ENCODE measurements around the gene SGSM1.

DNA sequence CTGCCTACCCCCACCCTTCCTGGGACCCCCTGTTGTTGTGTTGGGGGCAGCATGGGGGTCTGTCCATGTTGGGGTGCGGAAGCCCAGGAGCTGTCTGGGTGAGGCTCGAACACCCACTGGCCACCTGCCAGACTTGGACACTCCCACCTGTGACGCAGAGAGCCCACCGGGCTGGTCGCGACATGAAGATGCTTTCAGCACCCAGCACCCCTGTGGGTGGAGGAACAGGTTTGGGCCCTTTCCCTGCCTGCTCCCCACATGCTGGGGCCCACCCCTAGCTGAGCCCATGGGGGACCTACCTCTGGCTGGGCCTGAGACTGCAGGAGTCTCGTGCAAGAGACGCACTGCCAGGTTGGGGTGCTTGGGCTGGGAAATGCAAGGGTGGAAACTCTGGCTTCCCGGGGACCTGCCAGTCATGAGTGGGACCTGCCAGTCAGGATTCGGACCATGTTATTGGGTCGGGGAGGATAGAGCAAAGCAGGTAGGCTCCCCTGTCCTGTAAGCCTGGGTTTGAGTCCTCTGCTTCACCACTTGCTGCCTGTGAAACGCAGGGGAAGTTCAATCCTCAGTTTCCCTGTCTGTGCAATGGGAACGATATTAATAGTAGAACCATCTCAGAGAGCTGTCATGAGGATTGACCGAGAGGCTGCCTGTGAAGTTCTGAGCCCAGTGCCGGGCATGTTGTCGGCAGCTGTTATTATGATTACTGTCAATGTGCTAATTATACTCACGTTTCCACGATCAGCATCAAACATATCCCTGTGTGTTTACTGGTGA is 170.6 kb downstream of the SGSM1 start:
- TF ChIP-seq, protein P1, sequence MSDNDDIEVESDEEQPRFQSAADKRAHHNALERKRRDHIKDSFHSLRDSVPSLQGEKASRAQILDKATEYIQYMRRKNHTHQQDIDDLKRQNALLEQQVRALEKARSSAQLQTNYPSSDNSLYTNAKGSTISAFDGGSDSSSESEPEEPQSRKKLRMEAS (IDR thresholded peaks at IDR 0.05; ENCODE audit: low read depth, low read length), result no peak
- TF ChIP-seq, protein P2, sequence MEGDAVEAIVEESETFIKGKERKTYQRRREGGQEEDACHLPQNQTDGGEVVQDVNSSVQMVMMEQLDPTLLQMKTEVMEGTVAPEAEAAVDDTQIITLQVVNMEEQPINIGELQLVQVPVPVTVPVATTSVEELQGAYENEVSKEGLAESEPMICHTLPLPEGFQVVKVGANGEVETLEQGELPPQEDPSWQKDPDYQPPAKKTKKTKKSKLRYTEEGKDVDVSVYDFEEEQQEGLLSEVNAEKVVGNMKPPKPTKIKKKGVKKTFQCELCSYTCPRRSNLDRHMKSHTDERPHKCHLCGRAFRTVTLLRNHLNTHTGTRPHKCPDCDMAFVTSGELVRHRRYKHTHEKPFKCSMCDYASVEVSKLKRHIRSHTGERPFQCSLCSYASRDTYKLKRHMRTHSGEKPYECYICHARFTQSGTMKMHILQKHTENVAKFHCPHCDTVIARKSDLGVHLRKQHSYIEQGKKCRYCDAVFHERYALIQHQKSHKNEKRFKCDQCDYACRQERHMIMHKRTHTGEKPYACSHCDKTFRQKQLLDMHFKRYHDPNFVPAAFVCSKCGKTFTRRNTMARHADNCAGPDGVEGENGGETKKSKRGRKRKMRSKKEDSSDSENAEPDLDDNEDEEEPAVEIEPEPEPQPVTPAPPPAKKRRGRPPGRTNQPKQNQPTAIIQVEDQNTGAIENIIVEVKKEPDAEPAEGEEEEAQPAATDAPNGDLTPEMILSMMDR (IDR thresholded peaks at IDR 0.05 in 2 of 3, conservative IDR thresholded peaks at IDR 0.05 in 1 of 3; ENCODE audit: control insufficient read depth in 2 of 3, extremely low read depth in 1 of 3, insufficient read depth in 1 of 3, low read depth in 3 of 3, low read length in 3 of 3), result no peak
- no peak for TF ChIP-seq FOXM1 (IDR thresholded peaks at IDR 0.05; ENCODE audit: low read depth, low read length)
- no peak for TF ChIP-seq EP300 (IDR thresholded peaks at IDR 0.05; ENCODE audit: borderline replicate concordance in 1 of 2, control insufficient read depth in 1 of 2, low read depth in 2 of 2, low read length in 2 of 2)
- TF ChIP-seq, protein P3, sequence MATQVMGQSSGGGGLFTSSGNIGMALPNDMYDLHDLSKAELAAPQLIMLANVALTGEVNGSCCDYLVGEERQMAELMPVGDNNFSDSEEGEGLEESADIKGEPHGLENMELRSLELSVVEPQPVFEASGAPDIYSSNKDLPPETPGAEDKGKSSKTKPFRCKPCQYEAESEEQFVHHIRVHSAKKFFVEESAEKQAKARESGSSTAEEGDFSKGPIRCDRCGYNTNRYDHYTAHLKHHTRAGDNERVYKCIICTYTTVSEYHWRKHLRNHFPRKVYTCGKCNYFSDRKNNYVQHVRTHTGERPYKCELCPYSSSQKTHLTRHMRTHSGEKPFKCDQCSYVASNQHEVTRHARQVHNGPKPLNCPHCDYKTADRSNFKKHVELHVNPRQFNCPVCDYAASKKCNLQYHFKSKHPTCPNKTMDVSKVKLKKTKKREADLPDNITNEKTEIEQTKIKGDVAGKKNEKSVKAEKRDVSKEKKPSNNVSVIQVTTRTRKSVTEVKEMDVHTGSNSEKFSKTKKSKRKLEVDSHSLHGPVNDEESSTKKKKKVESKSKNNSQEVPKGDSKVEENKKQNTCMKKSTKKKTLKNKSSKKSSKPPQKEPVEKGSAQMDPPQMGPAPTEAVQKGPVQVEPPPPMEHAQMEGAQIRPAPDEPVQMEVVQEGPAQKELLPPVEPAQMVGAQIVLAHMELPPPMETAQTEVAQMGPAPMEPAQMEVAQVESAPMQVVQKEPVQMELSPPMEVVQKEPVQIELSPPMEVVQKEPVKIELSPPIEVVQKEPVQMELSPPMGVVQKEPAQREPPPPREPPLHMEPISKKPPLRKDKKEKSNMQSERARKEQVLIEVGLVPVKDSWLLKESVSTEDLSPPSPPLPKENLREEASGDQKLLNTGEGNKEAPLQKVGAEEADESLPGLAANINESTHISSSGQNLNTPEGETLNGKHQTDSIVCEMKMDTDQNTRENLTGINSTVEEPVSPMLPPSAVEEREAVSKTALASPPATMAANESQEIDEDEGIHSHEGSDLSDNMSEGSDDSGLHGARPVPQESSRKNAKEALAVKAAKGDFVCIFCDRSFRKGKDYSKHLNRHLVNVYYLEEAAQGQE (IDR thresholded peaks at IDR 0.05; ENCODE audit: low read depth, low read length), result no peak

All from GM12878 (cell line).